GM12878 (cell line): ENCODE measurements around the gene PALS1. TPM values are rescaled to one million over a fixed set of nuclear protein-coding genes. Genes with fewer than 3 reads are reported as not detected.

Source experiments
- ATAC-seq: fragments of 200-7000 bp; cut with Tn5 transposase; 3 replicates; pipeline ENCODE4 v1.9.1; 2020; ENCODE audit warnings: mild to moderate bottlenecking, moderate library complexity
- BruUV-seq: library from RNA; stranded (reverse); fragments of 400-500 nt; replicated peaks from 2 replicates; lab custom pipeline; 2021; lab: Mats Ljungman, UMichigan
- CTCF ChIA-PET: fragments of 300-600 bp; sonication (Branson Sonifier 250); formaldehyde crosslinking; extraction: SDS; loops from one replicate; lab custom pipeline; 2021; ENCODE audit warnings: inconsistent platforms; lab: Yijun Ruan, JAX
- POLR2A ChIA-PET: fragments of 350-600 bp; formaldehyde crosslinking; extraction: SDS; loops from one replicate; lab custom pipeline; 2021; ENCODE audit warnings: inconsistent platforms; lab: Charles Lee
- RAD21 ChIA-PET: fragments of 300-600 bp; sonication (Branson Sonifier 250); formaldehyde crosslinking; loops from one replicate; lab custom pipeline; 2023; ENCODE audit warnings: antibody characterized with exemption; ENCODE audit not compliant: unreplicated experiment; lab: Charles Lee
- SMC1A ChIA-PET: fragments of 300-600 bp; sonication (Branson Sonifier 250); formaldehyde crosslinking; loops from one replicate; lab custom pipeline; 2023; ENCODE audit not compliant: unreplicated experiment, uncharacterized antibody; lab: Charles Lee
- DNase-seq: peaks from one replicate; pipeline ENCODE4 v3.0.0-alpha.2; 2011; ENCODE audit warnings: low read depth, low spot score
- FAIRE-seq: peaks from 3 replicates; lab custom pipeline; 2011; peaks lifted over from hg19 to GRCh38; lab: Jason Lieb, UNC
- H2AFZ ChIP-seq: 2 replicates; pipeline ENCODE4 v1.6.0; 2011; ENCODE audit warnings: low read depth, low read length, control low read depth; ENCODE audit not compliant: control insufficient read depth
- H3K27ac ChIP-seq: 2 replicates; pipeline ENCODE4 v1.5.1; 2011; ENCODE audit warnings: control low read depth; ENCODE audit not compliant: control insufficient read depth, insufficient read depth
- H3K27me3 ChIP-seq, 2 experiments: replicated peaks in 1 of 2; 2 replicates each; pipeline versions ENCODE4 v1.6.0 to v1.6.1; 2011; ENCODE audit warnings: low read length in 1 of 2; ENCODE audit not compliant: control insufficient read depth in 2 of 2, insufficient read depth in 2 of 2
- H3K36me3 ChIP-seq, 2 experiments: 2 replicates each; pipeline ENCODE4 v1.5.1; 2011; ENCODE audit warnings: low read length in 1 of 2; ENCODE audit not compliant: control insufficient read depth in 2 of 2, insufficient read depth in 2 of 2
- H3K4me1 ChIP-seq: 2 replicates; pipeline ENCODE4 v1.6.1; 2011; ENCODE audit warnings: mild to moderate bottlenecking, low read length, moderate library complexity, mixed read lengths; ENCODE audit not compliant: control insufficient read depth, insufficient read depth
- H3K4me2 ChIP-seq: 2 replicates; pipeline ENCODE4 v1.6.0; 2011; ENCODE audit warnings: control low read depth; ENCODE audit not compliant: control insufficient read depth, insufficient read depth
- H3K4me3 ChIP-seq: fragments of 200-600 bp; sonication (generic); 2 replicates; pipeline ENCODE4 v1.5.1; 2016
- H3K79me2 ChIP-seq: 2 replicates; pipeline ENCODE4 v1.6.0; 2011; ENCODE audit warnings: low read length; ENCODE audit not compliant: control insufficient read depth, insufficient read depth
- H3K9ac ChIP-seq: 2 replicates; pipeline ENCODE4 v1.8.0; 2011; ENCODE audit warnings: low read length, control low read depth, mixed read lengths; ENCODE audit not compliant: control insufficient read depth, insufficient read depth
- H3K9me3 ChIP-seq: replicated peaks from 3 replicates; pipeline ENCODE4 v1.5.1; 2011; ENCODE audit warnings: mild to moderate bottlenecking, low read length; ENCODE audit not compliant: control insufficient read depth, insufficient read depth
- H4K20me1 ChIP-seq: 2 replicates; pipeline ENCODE4 v1.6.0; 2011; ENCODE audit not compliant: control insufficient read depth, insufficient read depth
- BMI1 ChIP-seq: fragments of 450-650 bp; IDR thresholded peaks from 2 replicates; pipeline ENCODE4 v1.6.1; 2016; ENCODE audit warnings: mild to moderate bottlenecking, moderate library complexity, borderline replicate concordance
- CHD1 ChIP-seq: IDR thresholded peaks from 2 replicates; pipeline ENCODE4 v1.6.1; 2012; ENCODE audit warnings: low read depth, low read length, improper control_type of control experiment
- CHD2 ChIP-seq: IDR thresholded peaks from 2 replicates; pipeline ENCODE4 v1.6.1; 2011; ENCODE audit warnings: low read depth, low read length, improper control_type of control experiment, borderline replicate concordance
- EED ChIP-seq: sonication (generic); IDR thresholded peaks from 2 replicates; pipeline ENCODE4 v1.6.1; 2016; ENCODE audit warnings: antibody characterized with exemption, low read depth
- ELK1 ChIP-seq: IDR thresholded peaks from 2 replicates; pipeline ENCODE4 v1.6.1; 2012; ENCODE audit warnings: low read depth, low read length, improper control_type of control experiment
- EP300 ChIP-seq, 2 experiments: fragments of 150-350 bp in 1 of 2; IDR thresholded peaks; 2 replicates each; pipeline ENCODE4 v1.6.1; 2011 to 2012; ENCODE audit warnings: low read depth in 2 of 2, low read length in 2 of 2, borderline replicate concordance in 1 of 2, improper control_type of control experiment in 1 of 2, inconsistent platforms in 1 of 2; ENCODE audit not compliant: control insufficient read depth in 1 of 2
- GABPA ChIP-seq: IDR thresholded peaks from 2 replicates; pipeline ENCODE4 v1.6.1; 2014; ENCODE audit warnings: antibody characterized with exemption, low read depth, mild to moderate bottlenecking, inconsistent platforms
- IKZF2 ChIP-seq, 2 experiments: fragments of 450-650 bp; IDR thresholded peaks; 2 replicates each; pipeline ENCODE4 v1.6.1; 2017; ENCODE audit warnings: mild to moderate bottlenecking in 2 of 2, moderate library complexity in 2 of 2
- IRF3 ChIP-seq: fragments of 450-650 bp; IDR thresholded peaks from 2 replicates; pipeline ENCODE4 v1.6.1; 2014; ENCODE audit warnings: mild to moderate bottlenecking
- IRF4 ChIP-seq: IDR thresholded peaks from 2 replicates; pipeline ENCODE4 v1.6.1; 2011; ENCODE audit warnings: low read depth, low read length
- IRF5 ChIP-seq: fragments of 450-650 bp; IDR thresholded peaks from 2 replicates; pipeline ENCODE4 v1.6.1; 2017; ENCODE audit warnings: borderline replicate concordance
- MAX ChIP-seq: IDR thresholded peaks from 2 replicates; pipeline ENCODE4 v1.6.1; 2012; ENCODE audit warnings: low read depth, low read length, improper control_type of control experiment
- PAX5 ChIP-seq: IDR thresholded peaks from 2 replicates; pipeline ENCODE4 v1.6.1; 2011; ENCODE audit warnings: low read depth, low read length, borderline replicate concordance
- PAX8 ChIP-seq: fragments of 450-650 bp; IDR thresholded peaks from 2 replicates; pipeline ENCODE4 v1.6.1; 2017; ENCODE audit warnings: mild to moderate bottlenecking, moderate library complexity
- POLR2AphosphoS5 ChIP-seq: IDR thresholded peaks from 2 replicates; pipeline ENCODE4 v1.6.1; 2011; ENCODE audit warnings: mild to moderate bottlenecking, low read length, inconsistent platforms
- SMARCA5 ChIP-seq: fragments of 450-650 bp; IDR thresholded peaks from 2 replicates; pipeline ENCODE4 v1.6.1; 2017; ENCODE audit warnings: mild to moderate bottlenecking
- STAT1 ChIP-seq: fragments of 450-650 bp; conservative IDR thresholded peaks from 2 replicates; pipeline ENCODE4 v1.6.1; 2014; ENCODE audit warnings: antibody characterized with exemption, mild to moderate bottlenecking
- TARDBP ChIP-seq: IDR thresholded peaks from 2 replicates; pipeline ENCODE4 v1.6.1; 2016; ENCODE audit warnings: borderline replicate concordance
- TCF3 ChIP-seq: IDR thresholded peaks from 2 replicates; pipeline ENCODE4 v1.6.1; 2012; ENCODE audit warnings: low read depth, mild to moderate bottlenecking, low read length, borderline replicate concordance; ENCODE audit not compliant: insufficient read depth
- WGBS: methylation state at CpG from one replicate; pipeline ENCODE4 v1.1.6; 2016; ENCODE audit warnings: low lambda C conversion rate; ENCODE audit not compliant: insufficient replicate concordance, insufficient coverage; ENCODE audit errors: missing lambda C conversion rate; 5-methylcytosine and 5-hydroxymethylcytosine counted together
- in situ Hi-C: fragments of 300-500 bp; cut with MboI; formaldehyde crosslinking; loops from 9 replicates; pipeline ENCODE4 v1.14.3; 2018; ENCODE audit warnings: mixed read lengths
- intact Hi-C: fragments of 100-400 bp; cut with micrococcal nuclease; formaldehyde crosslinking; loops from one replicate; pipeline ENCODE4 v1.14.2; 2022; ENCODE audit not compliant: unreplicated experiment
- polyA plus RNA-seq, 11 experiments: library from polyadenylated mRNA; depleted of rRNA in 4 of 11; unstranded in 6 of 11; stranded (reverse) in 5 of 11; fragments of >200 nt; fragmentation: Nextera tagmentation in 4 of 11; fragmentation: Illumina TruSeq in 1 of 11; extraction: Ambion mirVana in 4 of 11; extraction: Trizol in 1 of 11; gene quantifications; 1 replicate in 1 of 11; 2 replicates in 10 of 11; pipeline versions ENCODE4 v1.2.1 to v1.2.3, GENCODE V29; 2011 to 2016; ENCODE audit warnings: inconsistent platforms in 2 of 11, missing spikeins in 2 of 11, low read depth in 1 of 11
- total RNA-seq, 4 experiments: library from RNA; depleted of rRNA in 3 of 4; stranded (reverse); fragments of >200 nt in 3 of 4; fragmentation: Illumina TruSeq in 1 of 4; extraction: Trizol in 1 of 4; gene quantifications; 2 replicates each; pipeline versions ENCODE4 v1.2.1 to v1.2.3, GENCODE V29; 2013 to 2021

PALS1 gene
- total and polyA plus RNA-seq, 10 of the 15 experiments (the other 5 are each of a cell fraction or from before 2014, with no cell fraction given), result 4.2 to 10.9 (median 6.6) TPM

- TF ChIP-seq EP300 (IDR thresholded peaks at IDR 0.05; ENCODE audit: borderline replicate concordance in 1 of 2, control insufficient read depth in 1 of 2, low read depth in 2 of 2, low read length in 2 of 2) (no peak), ELK1 (no peak)
Observed at GRCh38 chr14:67257906-67258305, 16.7 kb downstream of the PALS1 start (continued).

GRCh38 chr14:67260965-67261364, 19.7 kb downstream of the PALS1 start:
- H3K36me3 ChIP-seq, result no peaks in the 10 kb centered on the region; a peak in 3 of 4 replicates
- no peaks in the 10 kb centered on the region for H3K9me3 ChIP-seq
- intact Hi-C loops (no loop called here), in situ Hi-C loops (no loop called here)
- no TSS peak for BruUV-seq
- no peak overlapping the region for H3K4me2 ChIP-seq
- ChIA-PET SMC1A (interaction anchor here (1.0 kb wide), 2 partner anchors 8 to 25 kb away, joined by 3 to 4 read pairs; no protein-coding TSS in a partner anchor), POLR2A (interaction anchor here (0.9 to 1.2 kb wide), 2 partner anchors 15 to 18 kb away, joined by 3 read pairs; no protein-coding TSS in a partner anchor), CTCF (interaction anchor here (1.7 to 3.8 kb wide), 2 partner anchors 8 to 25 kb away, joined by 5 to 17 read pairs; no protein-coding TSS in a partner anchor), RAD21 (no interaction called here)
- H2AFZ ChIP-seq, result no peak overlapping the region
- no peak for TF ChIP-seq CHD1
- TF ChIP-seq POLR2AphosphoS5, result no peak
- TF ChIP-seq MAX, result no peak
- TF ChIP-seq PAX8, result no peak
- no peak for TF ChIP-seq IRF4
- TF ChIP-seq PAX5, result no peak
- TF ChIP-seq TARDBP, result no peak
- TF ChIP-seq TCF3, result no peak
- TF ChIP-seq BMI1, result no peak
- TF ChIP-seq IRF5, result no peak
- TF ChIP-seq CHD2, result no peak
- no peak for TF ChIP-seq GABPA
- no peak for TF ChIP-seq IKZF2 (IDR thresholded peaks at IDR 0.05)
- TF ChIP-seq EED, result no peak
- TF ChIP-seq STAT1, result no peak
- no peak for TF ChIP-seq SMARCA5
- TF ChIP-seq IRF3, result no peak
- peaks cover 6% of the 10 kb centered on the region for H3K79me2 ChIP-seq
- FAIRE-seq (no peak), DNase-seq (no peak), ATAC-seq (no peak)
- H3K27me3 ChIP-seq, result no peaks in the 10 kb centered on the region
- no peak overlapping the region for H3K27ac ChIP-seq
- H4K20me1 ChIP-seq, result no peaks in the 10 kb centered on the region
- 100% methylated on average over 1 of the region's 1 CpG for WGBS
- no peak overlapping the region for H3K4me3 ChIP-seq
- no peaks in the 10 kb centered on the region for H3K4me1 ChIP-seq
- no peak overlapping the region for H3K9ac ChIP-seq
